GM21423 (cell line): ENCODE measurements around the gene CTSW.

Experiments
- ATAC-seq: cut with Tn5 transposase; IDR thresholded peaks from one replicate; pipeline ENCODE4 v1.9.1; 2021; ENCODE audit warnings: mild to moderate bottlenecking, moderate library complexity; ENCODE audit not compliant: unreplicated experiment

Gene CTSW

GRCh38 chr11:65854852-65855837 lies 24.5 kb upstream of the CTSW start:
- no peak for ATAC-seq

GRCh38 chr11:65855927-65856363 lies 23.7 kb upstream of the CTSW start:
- no peak for ATAC-seq

GRCh38 chr11:65856689-65857499 lies 22.7 kb upstream of the CTSW start:
- ATAC-seq: peak; percentile 24

- ATAC-seq: peak; percentile 1
Measured at GRCh38 chr11:65857500-65857852, 22.2 kb upstream of the CTSW start.

GRCh38 chr11:65857853-65858680 lies 21.6 kb upstream of the CTSW start, which contains the start of gene CFL1:
TSS of gene CFL1 (minus strand) at chr11:65858180. CDS start at chr11:65858099, 81 bp downstream.
- ATAC-seq: peak; percentile 42

- ATAC-seq: no peak
Measured at GRCh38 chr11:65858681-65859087, 21.0 kb upstream of the CTSW start.

GRCh38 chr11:65859095-65859811 lies 20.4 kb upstream of the CTSW start:
- ATAC-seq: peak; percentile 53

- no peak for ATAC-seq
Measured at GRCh38 chr11:65859812-65860277, 19.8 kb upstream of the CTSW start.

- ATAC-seq: no peak
Measured at GRCh38 chr11:65860278-65861164, 19.1 kb upstream of the CTSW start, which contains the start of gene MUS81. TSS of gene MUS81 (plus strand) at chr11:65860433. CDS start at chr11:65860754, 321 bp downstream.

GRCh38 chr11:65861165-65861505 lies 18.5 kb upstream of the CTSW start:
- ATAC-seq: no peak

- ATAC-seq: no peak
Measured at GRCh38 chr11:65861533-65862183, 18.0 kb upstream of the CTSW start.

- no peak for ATAC-seq
Measured at GRCh38 chr11:65862191-65862735, 17.4 kb upstream of the CTSW start.

GRCh38 chr11:65862941-65863888 lies 16.4 kb upstream of the CTSW start:
- ATAC-seq: no peak

- no peak for ATAC-seq
Measured at GRCh38 chr11:65863889-65864705, 15.5 kb upstream of the CTSW start.

GRCh38 chr11:65864706-65865471 lies 14.7 kb upstream of the CTSW start:
- no peak for ATAC-seq
